Measurements from ENCODE around the gene PANK3. TPM values are rescaled to one million over a fixed set of nuclear protein-coding genes. Genes with fewer than 3 reads are reported as not detected.
A peak's percentile ranks its signal among the peaks of the same experiment; 100 is the strongest.

PANK3 gene
- total RNA-seq, 1 donor from 2014 or later, result 43.2 TPM

DNA sequence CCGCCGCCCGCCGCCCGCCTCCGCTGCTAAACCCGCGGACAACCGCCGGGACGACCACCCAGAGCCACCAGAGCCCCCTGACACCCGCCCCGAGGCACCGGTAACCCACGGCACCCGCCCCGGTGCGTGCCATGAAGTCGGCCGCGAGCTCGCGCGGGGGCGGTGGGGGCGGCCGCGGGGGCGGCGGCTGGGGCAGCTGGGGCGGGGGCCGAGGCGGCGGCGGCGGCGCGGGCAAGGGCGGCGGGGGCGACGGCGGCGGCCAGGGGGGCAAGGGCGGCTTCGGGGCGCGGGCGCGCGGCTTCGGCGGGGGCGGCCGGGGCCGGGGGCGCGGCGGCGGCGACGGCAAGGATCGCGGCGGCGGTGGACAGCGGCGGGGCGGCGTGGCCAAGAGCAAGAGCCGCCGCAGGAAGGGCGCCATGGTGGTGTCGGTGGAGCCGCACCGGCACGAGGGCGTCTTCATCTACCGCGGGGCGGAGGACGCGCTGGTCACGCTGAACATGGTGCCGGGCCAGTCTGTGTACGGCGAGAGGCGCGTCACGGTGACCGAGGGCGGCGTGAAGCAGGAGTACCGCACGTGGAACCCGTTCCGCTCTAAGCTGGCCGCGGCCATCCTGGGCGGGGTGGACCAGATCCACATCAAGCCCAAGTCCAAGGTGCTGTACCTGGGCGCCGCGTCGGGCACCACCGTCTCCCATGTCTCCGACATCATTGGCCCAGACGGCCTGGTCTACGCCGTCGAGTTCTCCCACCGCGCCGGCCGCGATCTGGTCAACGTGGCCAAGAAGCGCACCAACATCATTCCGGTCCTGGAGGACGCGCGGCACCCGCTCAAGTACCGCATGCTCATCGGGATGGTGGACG lies 49.6 kb downstream of the PANK3 start:
- TF ChIP-seq, protein P1, sequence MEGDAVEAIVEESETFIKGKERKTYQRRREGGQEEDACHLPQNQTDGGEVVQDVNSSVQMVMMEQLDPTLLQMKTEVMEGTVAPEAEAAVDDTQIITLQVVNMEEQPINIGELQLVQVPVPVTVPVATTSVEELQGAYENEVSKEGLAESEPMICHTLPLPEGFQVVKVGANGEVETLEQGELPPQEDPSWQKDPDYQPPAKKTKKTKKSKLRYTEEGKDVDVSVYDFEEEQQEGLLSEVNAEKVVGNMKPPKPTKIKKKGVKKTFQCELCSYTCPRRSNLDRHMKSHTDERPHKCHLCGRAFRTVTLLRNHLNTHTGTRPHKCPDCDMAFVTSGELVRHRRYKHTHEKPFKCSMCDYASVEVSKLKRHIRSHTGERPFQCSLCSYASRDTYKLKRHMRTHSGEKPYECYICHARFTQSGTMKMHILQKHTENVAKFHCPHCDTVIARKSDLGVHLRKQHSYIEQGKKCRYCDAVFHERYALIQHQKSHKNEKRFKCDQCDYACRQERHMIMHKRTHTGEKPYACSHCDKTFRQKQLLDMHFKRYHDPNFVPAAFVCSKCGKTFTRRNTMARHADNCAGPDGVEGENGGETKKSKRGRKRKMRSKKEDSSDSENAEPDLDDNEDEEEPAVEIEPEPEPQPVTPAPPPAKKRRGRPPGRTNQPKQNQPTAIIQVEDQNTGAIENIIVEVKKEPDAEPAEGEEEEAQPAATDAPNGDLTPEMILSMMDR (IDR thresholded peaks at IDR 0.05), result no peak
- Histone ChIP-seq H3K9me3 (no peaks in the 10 kb centered on the region), H3K4me3 (peak overlapping the region; percentile 41), H3K27ac (no peak overlapping the region), H3K4me1 (peaks cover 7% of the 10 kb centered on the region), H3K27me3 (ENCODE audit: low read depth) (peaks cover 46% of the 10 kb centered on the region), H3K36me3 (no peaks in the 10 kb centered on the region)
- DNase-seq, result no peak
- intact Hi-C loops (cut with DNase I), result no loop called here
- no peak for ATAC-seq

DNA sequence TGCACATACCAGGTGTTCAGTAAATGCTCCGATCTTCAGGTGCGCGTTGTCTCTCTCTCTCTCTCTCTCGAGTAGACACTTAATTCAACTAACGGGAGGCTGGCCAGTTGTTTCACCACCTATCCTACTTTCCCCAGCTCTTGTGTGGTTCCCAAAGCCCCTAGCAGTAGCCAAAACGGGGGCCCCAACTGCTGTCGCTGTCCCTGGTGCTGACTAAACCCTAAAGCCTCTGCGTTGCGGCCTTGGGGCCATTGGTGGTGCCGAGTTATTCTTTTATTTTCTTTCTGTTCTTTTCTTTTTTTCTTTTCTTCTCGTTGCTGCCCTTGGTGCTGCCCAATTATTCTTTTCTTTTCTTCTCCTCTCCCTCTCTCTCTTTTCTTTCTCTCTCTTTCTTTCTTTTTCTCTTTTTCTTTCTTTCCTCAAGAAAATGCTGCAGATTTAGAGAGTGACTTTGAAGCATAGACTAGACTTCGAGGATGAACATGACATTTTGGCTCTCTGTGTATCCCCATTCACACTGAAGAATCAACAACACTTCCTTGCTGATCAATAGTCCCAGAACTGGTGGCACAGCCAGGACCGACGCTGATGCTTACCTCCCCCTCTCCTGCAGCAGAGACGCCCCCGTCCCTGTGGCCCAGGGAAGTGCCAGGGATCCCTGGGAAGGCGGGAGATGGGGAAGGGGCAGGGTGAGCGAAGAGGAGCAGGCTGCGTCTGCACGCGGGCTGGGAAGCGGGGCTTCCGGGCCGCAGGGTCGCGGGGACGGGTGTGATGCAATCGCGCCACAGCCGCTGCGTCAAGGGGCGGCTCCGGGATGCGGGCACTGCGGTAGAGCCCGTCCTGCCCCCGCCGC lies 50.4 kb downstream of the PANK3 start, which contains the start of gene FBLL1:
Gene FBLL1 (plus strand): TSS at position 785 of the 853 bp plus-strand sequence. CDS start 200 bp downstream, outside the sequence.
- DNase-seq, result no peak
- H3K4me1 ChIP-seq, result peaks cover 7% of the 10 kb centered on the region
- intact Hi-C loops (cut with DNase I), result no loop called here
- peak within 1 kb of the TSS; percentile 41 for H3K4me3 ChIP-seq
- H3K27me3 ChIP-seq (ENCODE audit: low read depth), result peaks cover 46% of the 10 kb centered on the region
- ATAC-seq, result no peak
- H3K27ac ChIP-seq, result no peak within 1 kb of the TSS
- no peaks in the 10 kb centered on the region for H3K36me3 ChIP-seq
- TF ChIP-seq, protein P1 (IDR thresholded peaks at IDR 0.05), result no peak
- H3K9me3 ChIP-seq, result no peaks in the 10 kb centered on the region

DNA sequence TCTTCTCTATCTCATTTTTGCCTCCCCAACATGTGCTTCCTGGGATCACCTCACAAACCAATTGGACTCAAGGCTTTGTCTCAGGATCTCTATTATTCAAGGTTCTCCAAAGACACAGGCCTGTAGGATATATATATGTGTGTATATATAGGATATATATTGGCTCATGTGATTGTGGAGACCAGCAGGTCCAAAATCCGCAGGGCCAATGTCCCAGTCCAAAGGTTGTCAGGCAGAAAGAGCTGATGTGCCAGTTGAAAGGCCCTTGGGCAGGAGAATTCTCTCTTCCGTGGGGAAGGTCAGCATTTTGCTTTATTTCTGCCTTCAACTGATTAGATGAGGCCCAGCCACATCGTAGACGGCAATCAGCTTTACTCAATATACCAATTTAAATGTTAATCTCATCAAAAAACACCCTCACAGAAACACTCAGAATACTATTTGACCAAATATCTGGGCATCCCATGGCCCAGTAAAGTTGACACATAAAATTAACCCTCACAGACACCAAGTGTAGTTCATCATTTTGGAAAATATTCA lies 51.3 kb downstream of the PANK3 start:
- intact Hi-C loops (cut with DNase I), result no loop called here
- peaks cover 7% of the 10 kb centered on the region for H3K4me1 ChIP-seq

DNA sequence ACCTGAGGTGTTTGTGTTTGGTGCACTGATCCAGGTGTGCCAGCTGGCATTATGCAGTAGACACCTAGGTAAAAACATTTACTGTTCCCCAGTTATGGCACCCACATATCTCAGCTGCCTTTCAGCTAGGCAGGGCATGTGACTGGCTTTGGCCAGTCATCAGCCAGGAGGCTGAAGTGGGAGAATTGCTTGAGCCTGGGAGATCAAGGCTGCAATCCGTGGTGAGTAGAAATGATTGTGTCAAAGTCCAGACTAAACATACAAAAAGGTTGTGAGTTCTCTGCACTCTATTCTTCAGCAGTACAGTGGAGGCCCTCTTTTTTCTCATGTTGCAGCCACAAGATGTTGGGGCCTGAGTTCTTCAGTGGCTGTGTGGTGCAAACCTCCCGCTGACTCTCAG lies 53.3 kb downstream of the PANK3 start:
- peaks cover 24% of the 10 kb centered on the region for H3K27me3 ChIP-seq (ENCODE audit: low read depth)
- H3K4me1 ChIP-seq, result peaks cover 7% of the 10 kb centered on the region
- H3K9me3 ChIP-seq, result no peaks in the 10 kb centered on the region
- H3K4me3 ChIP-seq, result no peak overlapping the region
- DNase-seq (no peak), ATAC-seq (no peak)
- intact Hi-C loops (cut with DNase I), result no loop called here
- H3K36me3 ChIP-seq, result peaks cover 3% of the 10 kb centered on the region
- TF ChIP-seq, protein P1 (IDR thresholded peaks at IDR 0.05), result no peak
- H3K27ac ChIP-seq, result no peak overlapping the region

More for the DNA sequence above, 51.3 kb downstream of the PANK3 start:
- no peak overlapping the region for H3K4me3 ChIP-seq
- TF ChIP-seq, protein P1 (IDR thresholded peaks at IDR 0.05), result no peak
- no peak overlapping the region for H3K27ac ChIP-seq
- H3K9me3 ChIP-seq, result no peaks in the 10 kb centered on the region
- no peak for ATAC-seq
- DNase-seq, result no peak
- H3K27me3 ChIP-seq (ENCODE audit: low read depth), result peaks cover 44% of the 10 kb centered on the region
- no peaks in the 10 kb centered on the region for H3K36me3 ChIP-seq

DNA sequence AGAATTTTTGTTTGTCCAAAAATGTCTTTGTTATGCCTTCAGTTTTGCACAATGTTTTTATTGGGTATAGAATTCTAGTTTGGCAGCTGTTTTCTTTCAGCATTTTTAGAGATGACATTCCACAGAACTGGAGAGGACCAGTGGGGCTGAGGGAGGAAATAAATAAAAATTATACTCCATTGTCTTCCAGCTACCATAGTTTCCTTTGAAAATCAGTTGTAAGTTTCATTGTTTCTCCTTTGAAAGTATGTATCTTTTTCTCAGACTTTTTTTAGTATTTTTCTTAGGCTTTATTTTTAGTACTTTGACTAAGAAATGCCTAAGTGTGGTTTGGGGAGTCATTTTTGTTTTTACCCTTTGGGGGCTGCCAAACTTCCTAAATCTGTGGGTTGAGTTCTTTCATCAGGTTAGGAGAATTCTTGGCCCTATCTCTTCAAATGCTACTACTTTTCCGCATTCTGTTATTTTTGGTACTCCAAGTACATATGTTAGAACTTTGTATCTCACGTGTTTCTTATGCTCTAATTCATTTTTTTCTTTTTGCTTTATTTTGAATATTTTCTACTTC lies 65.2 kb downstream of the PANK3 start:
- peaks cover 8% of the 10 kb centered on the region for H3K9me3 ChIP-seq
- peaks cover 100% of the 10 kb centered on the region for H3K36me3 ChIP-seq
- H3K4me1 ChIP-seq, result no peaks in the 10 kb centered on the region
- intact Hi-C loops (cut with DNase I), result no loop called here
- ATAC-seq (no peak), DNase-seq (no peak)
- TF ChIP-seq, protein P1 (IDR thresholded peaks at IDR 0.05), result no peak
- no peaks in the 10 kb centered on the region for H3K27me3 ChIP-seq (ENCODE audit: low read depth)
- H3K27ac ChIP-seq, result no peak overlapping the region
- H3K4me3 ChIP-seq, result no peak overlapping the region

All from lower lobe of right lung (tissue), 2 donors.